Measurements from ENCODE around the gene SHISA9. TPM values are rescaled to one million over a fixed set of nuclear protein-coding genes. Genes with fewer than 3 reads are reported as not detected.

Gene SHISA9
- total RNA-seq, 1 experiment from 2014 or later, result not detected

GRCh38 chr16:13118091-13118490 is 216.7 kb downstream of the SHISA9 start:
- no peak overlapping the region for H3K27ac ChIP-seq (ENCODE audit: low read depth, low read length)
- RAD21 ChIA-PET (ENCODE audit: low non-redundant PET in 1 of 2, low total read pairs in 2 of 2, uncharacterized antibody in 2 of 2, unreplicated experiment in 2 of 2), result no interaction called here
- H3K9me2 ChIP-seq (ENCODE audit: insufficient read depth), result no peaks in the 10 kb centered on the region
- CTCF ChIA-PET, result no interaction called here
- no peaks in the 10 kb centered on the region for H3K36me3 ChIP-seq (ENCODE audit: control insufficient read depth in 1 of 2, insufficient read depth in 2 of 2, low read length in 2 of 2)
- H3K79me2 ChIP-seq (ENCODE audit: insufficient read depth, low read length), result no peaks in the 10 kb centered on the region
- no peak overlapping the region for H3K4me3 ChIP-seq (replicated peaks in 1 of 2; ENCODE audit: low read depth in 1 of 2, low read length in 2 of 2)
- no peak for TF ChIP-seq REST (IDR thresholded peaks at IDR 0.05; ENCODE audit: low read depth)
- TF ChIP-seq, protein P1, sequence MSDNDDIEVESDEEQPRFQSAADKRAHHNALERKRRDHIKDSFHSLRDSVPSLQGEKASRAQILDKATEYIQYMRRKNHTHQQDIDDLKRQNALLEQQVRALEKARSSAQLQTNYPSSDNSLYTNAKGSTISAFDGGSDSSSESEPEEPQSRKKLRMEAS (IDR thresholded peaks at IDR 0.05), result no peak
- no peak for TF ChIP-seq JUND (IDR thresholded peaks at IDR 0.05)
- no peak for TF ChIP-seq ATF3 (IDR thresholded peaks at IDR 0.05)
- no peak for TF ChIP-seq ZNF274 (IDR thresholded peaks at IDR 0.05; ENCODE audit: low read depth, low read length)
- TF ChIP-seq ELF1 (IDR thresholded peaks at IDR 0.05; ENCODE audit: borderline replicate concordance, low read depth), result no peak
- no peak for TF ChIP-seq EZH2phosphoT487 (IDR thresholded peaks at IDR 0.05; ENCODE audit: borderline replicate concordance)
- no peak for TF ChIP-seq EZH2 (IDR thresholded peaks at IDR 0.05)
- no peak for TF ChIP-seq TCF7L2 (IDR thresholded peaks at IDR 0.05; ENCODE audit: borderline replicate concordance, extremely low read depth, insufficient read depth, insufficient read length)
- TF ChIP-seq, protein P2, sequence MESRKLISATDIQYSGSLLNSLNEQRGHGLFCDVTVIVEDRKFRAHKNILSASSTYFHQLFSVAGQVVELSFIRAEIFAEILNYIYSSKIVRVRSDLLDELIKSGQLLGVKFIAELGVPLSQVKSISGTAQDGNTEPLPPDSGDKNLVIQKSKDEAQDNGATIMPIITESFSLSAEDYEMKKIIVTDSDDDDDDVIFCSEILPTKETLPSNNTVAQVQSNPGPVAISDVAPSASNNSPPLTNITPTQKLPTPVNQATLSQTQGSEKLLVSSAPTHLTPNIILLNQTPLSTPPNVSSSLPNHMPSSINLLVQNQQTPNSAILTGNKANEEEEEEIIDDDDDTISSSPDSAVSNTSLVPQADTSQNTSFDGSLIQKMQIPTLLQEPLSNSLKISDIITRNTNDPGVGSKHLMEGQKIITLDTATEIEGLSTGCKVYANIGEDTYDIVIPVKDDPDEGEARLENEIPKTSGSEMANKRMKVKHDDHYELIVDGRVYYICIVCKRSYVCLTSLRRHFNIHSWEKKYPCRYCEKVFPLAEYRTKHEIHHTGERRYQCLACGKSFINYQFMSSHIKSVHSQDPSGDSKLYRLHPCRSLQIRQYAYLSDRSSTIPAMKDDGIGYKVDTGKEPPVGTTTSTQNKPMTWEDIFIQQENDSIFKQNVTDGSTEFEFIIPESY (IDR thresholded peaks at IDR 0.05; ENCODE audit: extremely low read depth, insufficient replicate concordance, low read length), result no peak
- TF ChIP-seq CEBPB (IDR thresholded peaks at IDR 0.05; ENCODE audit: low read depth), result no peak
- no peak for TF ChIP-seq EGR1 (IDR thresholded peaks at IDR 0.05; ENCODE audit: low read depth)
- TF ChIP-seq POLR2A (IDR thresholded peaks at IDR 0.05; ENCODE audit: borderline replicate concordance, extremely low read depth, insufficient read depth, insufficient read length), result no peak
- no peak for TF ChIP-seq CBX3 (IDR thresholded peaks at IDR 0.05; ENCODE audit: low read depth)
- no peak for TF ChIP-seq ZFX (IDR thresholded peaks at IDR 0.05)
- no peak for TF ChIP-seq FOSL1 (IDR thresholded peaks at IDR 0.05; ENCODE audit: low read depth)
- H3K4me1 ChIP-seq (ENCODE audit: control insufficient read depth in 1 of 2, insufficient read depth in 2 of 2, low read length in 2 of 2), result no peaks in the 10 kb centered on the region
- ATAC-seq (no peak), DNase-seq (ENCODE audit: low read depth, low spot score) (no peak)
- POLR2A ChIA-PET, result no interaction called here
- BruUV-seq (replicated peaks), result no TSS peak
- H3K9me3 ChIP-seq (ENCODE audit: control insufficient read depth in 1 of 2, insufficient read depth in 1 of 2, low read depth in 1 of 2, low read length in 2 of 2), result no peaks in the 10 kb centered on the region
- H3K27me3 ChIP-seq (ENCODE audit: insufficient read depth, low read length), result no peaks in the 10 kb centered on the region
- H3K4me2 ChIP-seq (ENCODE audit: low read length), result no peak overlapping the region
- H4K20me1 ChIP-seq (ENCODE audit: insufficient read depth), result no peaks in the 10 kb centered on the region
- intact Hi-C loops (cut with micrococcal nuclease), result no loop called here
- H2AFZ ChIP-seq (ENCODE audit: low read depth, low read length, poor library complexity, severe bottlenecking), result no peak overlapping the region
- no peak overlapping the region for H3K9ac ChIP-seq (ENCODE audit: low read length)
